GM10248 (cell line): ENCODE data around the gene NSMCE1.
"Not testable (repeated sequence)": the region's sequence is repeated elsewhere in the genome, so short reads cannot be mapped to it uniquely, and the experiment has no call there.

Experiments
- CTCF ChIA-PET: fragments of 300-600 bp; sonication (Branson Sonifier 250); formaldehyde crosslinking; extraction: SDS; loops from one replicate; lab custom pipeline; 2021; ENCODE audit warnings: antibody characterized with exemption; lab: Yijun Ruan, JAX
- POLR2A ChIA-PET: fragments of 350-650 bp; sonication (Branson Sonifier 250); formaldehyde crosslinking; extraction: SDS; loops from one replicate; lab custom pipeline; 2020; ENCODE audit warnings: antibody characterized with exemption; lab: Yijun Ruan, JAX
- DNase-seq: peaks from one replicate; pipeline ENCODE4 v3.0.0; 2012; ENCODE audit errors: extremely low spot score
- TF ChIP-seq, protein P1 (sequence below): IDR thresholded peaks from 2 replicates; pipeline ENCODE4 v1.5.1; 2012; ENCODE audit warnings: mild to moderate bottlenecking, low read depth; ENCODE audit errors: extremely low read depth, missing control alignments, control extremely low read depth

Gene NSMCE1

DNA sequence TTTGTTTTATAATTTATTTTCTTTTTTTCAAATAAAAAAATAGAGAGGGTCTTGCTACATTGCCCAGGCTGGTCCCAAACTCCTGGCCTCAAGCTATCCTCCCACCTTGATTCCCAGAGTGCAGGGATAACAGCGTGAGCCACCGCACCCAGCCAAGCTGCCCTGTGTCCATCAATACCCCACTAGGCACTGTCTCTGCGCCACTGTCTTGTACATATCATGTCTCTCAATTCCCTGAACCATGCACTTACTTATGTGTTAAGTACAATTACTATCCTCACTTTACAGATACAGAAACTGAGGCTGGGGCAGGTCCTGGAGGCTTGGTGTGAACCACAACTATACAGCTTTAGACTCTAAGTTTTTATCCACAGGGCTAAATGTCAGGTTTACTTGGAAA is 11.7 kb downstream of the NSMCE1 start:
- ChIA-PET POLR2A (no interaction called here), CTCF (interaction anchor here (1.2 to 1.7 kb wide), 3 partner anchors 10 to 22 kb away, joined by 3 to 5 read pairs (median 3); no protein-coding TSS in a partner anchor)
- TF ChIP-seq, protein P1, sequence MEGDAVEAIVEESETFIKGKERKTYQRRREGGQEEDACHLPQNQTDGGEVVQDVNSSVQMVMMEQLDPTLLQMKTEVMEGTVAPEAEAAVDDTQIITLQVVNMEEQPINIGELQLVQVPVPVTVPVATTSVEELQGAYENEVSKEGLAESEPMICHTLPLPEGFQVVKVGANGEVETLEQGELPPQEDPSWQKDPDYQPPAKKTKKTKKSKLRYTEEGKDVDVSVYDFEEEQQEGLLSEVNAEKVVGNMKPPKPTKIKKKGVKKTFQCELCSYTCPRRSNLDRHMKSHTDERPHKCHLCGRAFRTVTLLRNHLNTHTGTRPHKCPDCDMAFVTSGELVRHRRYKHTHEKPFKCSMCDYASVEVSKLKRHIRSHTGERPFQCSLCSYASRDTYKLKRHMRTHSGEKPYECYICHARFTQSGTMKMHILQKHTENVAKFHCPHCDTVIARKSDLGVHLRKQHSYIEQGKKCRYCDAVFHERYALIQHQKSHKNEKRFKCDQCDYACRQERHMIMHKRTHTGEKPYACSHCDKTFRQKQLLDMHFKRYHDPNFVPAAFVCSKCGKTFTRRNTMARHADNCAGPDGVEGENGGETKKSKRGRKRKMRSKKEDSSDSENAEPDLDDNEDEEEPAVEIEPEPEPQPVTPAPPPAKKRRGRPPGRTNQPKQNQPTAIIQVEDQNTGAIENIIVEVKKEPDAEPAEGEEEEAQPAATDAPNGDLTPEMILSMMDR = no peak
- no peak for DNase-seq

DNA sequence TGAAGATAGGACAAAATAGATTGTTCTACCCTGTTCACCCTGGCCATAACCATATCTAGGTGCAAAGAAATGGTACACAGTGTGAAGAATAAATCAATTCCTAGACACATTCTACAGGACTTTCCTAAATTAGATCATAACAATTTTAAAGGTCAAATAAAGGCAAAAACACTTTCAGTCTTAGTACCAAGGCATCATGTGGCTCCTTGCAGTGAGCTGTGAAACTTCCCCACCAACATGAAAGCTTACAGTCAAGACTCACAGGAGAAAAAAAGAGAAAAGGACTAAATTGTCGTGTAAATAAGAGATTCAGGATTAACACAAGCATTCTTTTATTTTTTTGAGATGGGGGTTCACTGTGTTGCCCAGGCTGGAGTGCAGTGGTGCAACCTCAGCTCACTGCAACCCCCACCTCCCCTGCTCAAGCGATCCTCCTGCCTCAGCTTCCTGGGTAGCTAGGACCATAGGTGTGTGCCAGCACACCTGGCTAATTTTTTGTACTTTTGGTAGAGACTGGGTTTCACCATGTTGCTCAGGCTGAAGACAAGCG is 14.2 kb downstream of the NSMCE1 start:
- POLR2A ChIA-PET = no interaction called here
- CTCF ChIA-PET = interaction anchor here (2.4 to 13.5 kb wide), 2 partner anchors 18 to 113 kb away, joined by 6 to 127 read pairs; no protein-coding TSS in a partner anchor
- TF ChIP-seq, protein P1 = no peak
- peak; percentile 65 for DNase-seq

DNA sequence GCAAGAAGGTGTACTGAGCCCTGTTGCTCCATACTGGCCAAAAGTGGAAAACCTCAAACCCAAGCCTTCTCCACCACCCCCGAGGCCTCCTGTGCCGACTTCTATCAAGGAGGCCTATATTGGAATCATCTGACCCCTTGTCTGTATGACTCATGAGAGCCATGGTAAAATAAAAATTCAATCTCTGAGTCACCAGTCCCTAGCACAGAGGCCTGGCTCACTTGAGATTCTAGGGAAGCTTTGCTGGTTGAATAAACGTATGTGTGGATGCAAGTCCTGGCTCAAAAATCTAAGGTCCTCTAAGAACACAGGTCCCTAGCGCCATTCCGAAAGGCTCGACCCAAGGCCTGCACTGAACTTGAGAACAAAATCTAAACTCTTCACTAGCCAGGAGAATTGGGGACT is 15.0 kb downstream of the NSMCE1 start:
- ChIA-PET POLR2A (no interaction called here), CTCF (interaction anchor here (2.4 to 13.5 kb wide), 2 partner anchors 17 to 114 kb away, joined by 6 to 127 read pairs; no protein-coding TSS in a partner anchor)
- TF ChIP-seq, protein P1 = no peak
- no peak for DNase-seq

DNA sequence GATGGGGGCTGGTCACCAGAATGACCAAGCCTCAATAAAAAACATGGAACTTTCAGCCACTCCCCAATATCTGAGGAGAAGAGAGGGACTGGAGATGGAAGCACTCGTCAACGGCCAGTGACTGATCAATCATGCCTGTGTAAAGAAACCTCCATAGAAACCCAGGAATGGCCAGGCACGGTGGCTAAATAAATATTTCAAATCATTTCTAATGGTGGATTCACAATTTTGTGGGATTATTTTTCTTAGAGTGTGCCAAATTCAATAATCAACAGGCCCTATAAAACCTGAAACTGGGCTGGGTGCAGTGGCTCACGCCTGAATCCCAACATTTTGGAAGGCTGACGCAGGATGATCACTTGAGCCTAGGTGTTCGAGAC is 16.4 kb downstream of the NSMCE1 start:
- no peak for DNase-seq
- TF ChIP-seq, protein P1 = no peak
- ChIA-PET CTCF (interaction anchor here (1.2 to 13.5 kb wide), 3 partner anchors 14 to 48 kb away, joined by 3 to 127 read pairs (median 4); no protein-coding TSS in a partner anchor), POLR2A (interaction anchor here (0.5 kb wide), 1 partner anchor 472 kb away, joined by 7 read pairs; no protein-coding TSS in a partner anchor)

DNA sequence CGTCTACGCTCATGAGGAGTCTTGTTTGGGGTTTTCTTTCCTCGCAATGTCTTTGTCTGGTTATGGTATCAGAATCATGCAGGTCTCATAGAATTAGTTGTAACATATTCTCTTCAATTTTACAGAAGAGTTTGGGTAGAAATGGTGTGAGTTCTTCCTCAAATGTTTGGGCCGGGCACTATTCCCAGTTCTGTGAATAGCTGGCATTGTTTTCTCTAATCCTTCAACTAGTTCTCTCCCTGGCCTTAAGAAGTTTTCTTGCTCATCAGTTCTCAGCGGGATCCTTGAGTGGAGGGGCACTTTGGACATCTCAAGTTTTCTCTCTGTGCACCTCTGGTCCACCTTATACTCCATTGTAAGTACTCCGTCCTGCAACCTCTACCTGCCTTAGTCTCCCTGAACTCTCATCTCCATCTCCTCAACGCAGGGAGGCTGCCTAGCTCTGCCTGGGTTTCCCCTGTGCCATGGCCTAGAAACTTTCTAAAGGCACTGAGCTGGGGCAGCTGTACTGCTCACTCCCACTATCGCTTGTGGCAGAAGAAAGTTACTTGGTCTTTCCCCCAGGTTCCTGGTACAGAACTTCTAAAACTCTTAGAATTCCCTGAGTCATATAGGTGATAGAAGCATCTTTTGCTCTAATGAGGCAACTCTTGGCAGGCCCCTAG is 16.9 kb downstream of the NSMCE1 start:
- TF ChIP-seq, protein P1 = no peak
- POLR2A ChIA-PET = interaction anchor here (0.5 kb wide), 1 partner anchor 472 kb away, joined by 7 read pairs; no protein-coding TSS in a partner anchor
- CTCF ChIA-PET = interaction anchor here (1.2 to 13.5 kb wide), 4 partner anchors 14 to 116 kb away, joined by 3 to 127 read pairs (median 6); no protein-coding TSS in a partner anchor
- DNase-seq = no peak

DNA sequence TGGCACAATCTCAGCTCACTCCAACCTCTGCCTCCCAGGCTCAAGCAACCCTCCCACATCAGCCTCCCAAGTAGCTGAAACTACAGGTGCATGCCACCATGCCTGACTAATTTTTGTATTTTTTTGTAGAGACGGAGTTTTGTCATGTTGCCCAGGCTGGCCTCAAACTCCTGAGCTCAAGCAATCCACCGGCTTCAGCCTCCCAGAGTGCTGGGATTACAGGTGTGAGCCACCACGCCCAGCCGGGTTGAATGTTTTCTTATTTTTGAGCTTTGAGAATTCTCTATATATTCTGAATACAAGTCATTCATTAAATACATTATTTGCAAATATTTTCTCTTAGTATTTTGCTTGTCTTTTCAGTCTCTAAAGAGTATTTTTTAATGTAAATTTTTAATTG is 19.7 kb downstream of the NSMCE1 start:
- DNase-seq, POLR2A ChIA-PET: not testable (repeated sequence)
- CTCF ChIA-PET = interaction anchor here (13.5 kb wide), 1 partner anchor 13 kb away, joined by 127 read pairs; no protein-coding TSS in a partner anchor
